Panc1 (cell line): Measurements from ENCODE around the gene SLC10A3.

ENCODE experiments used
- CTCF ChIP-seq: fragments of 450-650 bp; IDR thresholded peaks from 2 replicates; pipeline ENCODE4 v1.5.1; 2017; ENCODE audit warnings: mild to moderate bottlenecking
- POLR2AphosphoS5 ChIP-seq: IDR thresholded peaks from 2 replicates; pipeline ENCODE4 v1.6.1; 2012; ENCODE audit warnings: mild to moderate bottlenecking, low read depth, low read length, moderate library complexity
- SIN3A ChIP-seq: IDR thresholded peaks from 2 replicates; pipeline ENCODE4 v1.6.1; 2012; ENCODE audit warnings: low read depth, mild to moderate bottlenecking, low read length, moderate library complexity, borderline replicate concordance; ENCODE audit not compliant: insufficient read depth
- TCF7L2 ChIP-seq: IDR thresholded peaks from 2 replicates; pipeline ENCODE4 v1.6.1; 2011; ENCODE audit warnings: mild to moderate bottlenecking, low read depth, low read length, inconsistent platforms

- TF ChIP-seq CTCF (no peak), TCF7L2 (no peak), SIN3A (0 out of 2 replicates have a peak, but pooled peaks have one; percentile 60), POLR2AphosphoS5 (peak; percentile 83)
Observed at GRCh38 chrX:154490414-154491083, at the start of gene SLC10A3.
